ENCODE results near the gene NCOA6.

DNA sequence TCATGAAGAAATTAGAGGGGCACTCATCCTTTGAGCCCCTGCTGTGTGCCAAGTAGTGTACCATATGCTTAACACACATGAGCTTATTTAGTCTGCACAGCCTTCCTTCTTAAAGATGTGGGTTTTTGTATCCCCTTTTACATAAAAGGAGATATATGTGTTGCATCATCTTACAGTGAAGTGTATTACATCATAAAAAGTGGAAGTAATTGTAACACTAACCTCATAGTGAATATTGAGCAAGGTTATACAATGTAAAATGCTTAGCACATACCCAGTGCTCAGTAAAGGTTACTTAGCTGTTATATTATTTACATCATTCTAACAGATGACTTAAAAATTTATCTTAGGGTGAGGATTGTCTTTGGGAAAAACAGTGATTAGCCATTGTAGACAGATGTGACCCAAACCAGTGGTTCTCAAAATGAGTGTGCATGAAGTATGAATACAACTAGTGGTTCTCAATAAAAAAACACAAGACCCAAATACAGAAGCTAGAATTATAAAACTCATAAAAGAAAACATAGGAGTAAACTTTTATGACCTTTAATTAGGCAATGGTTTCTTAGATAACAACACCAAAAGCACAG lies 144.8 kb downstream of the NCOA6 start:
- TF ChIP-seq, protein P1, sequence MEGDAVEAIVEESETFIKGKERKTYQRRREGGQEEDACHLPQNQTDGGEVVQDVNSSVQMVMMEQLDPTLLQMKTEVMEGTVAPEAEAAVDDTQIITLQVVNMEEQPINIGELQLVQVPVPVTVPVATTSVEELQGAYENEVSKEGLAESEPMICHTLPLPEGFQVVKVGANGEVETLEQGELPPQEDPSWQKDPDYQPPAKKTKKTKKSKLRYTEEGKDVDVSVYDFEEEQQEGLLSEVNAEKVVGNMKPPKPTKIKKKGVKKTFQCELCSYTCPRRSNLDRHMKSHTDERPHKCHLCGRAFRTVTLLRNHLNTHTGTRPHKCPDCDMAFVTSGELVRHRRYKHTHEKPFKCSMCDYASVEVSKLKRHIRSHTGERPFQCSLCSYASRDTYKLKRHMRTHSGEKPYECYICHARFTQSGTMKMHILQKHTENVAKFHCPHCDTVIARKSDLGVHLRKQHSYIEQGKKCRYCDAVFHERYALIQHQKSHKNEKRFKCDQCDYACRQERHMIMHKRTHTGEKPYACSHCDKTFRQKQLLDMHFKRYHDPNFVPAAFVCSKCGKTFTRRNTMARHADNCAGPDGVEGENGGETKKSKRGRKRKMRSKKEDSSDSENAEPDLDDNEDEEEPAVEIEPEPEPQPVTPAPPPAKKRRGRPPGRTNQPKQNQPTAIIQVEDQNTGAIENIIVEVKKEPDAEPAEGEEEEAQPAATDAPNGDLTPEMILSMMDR (conservative IDR thresholded peaks at IDR 0.05; ENCODE audit: low read depth, low read length) = no peak
- no peak for TF ChIP-seq EZH2 (IDR thresholded peaks at IDR 0.05; ENCODE audit: low read length, unreplicated experiment)

All from PC-3 (cell line).